ENCODE measurements around the gene CIAO3.
"Not testable (repeated sequence)": the region's sequence is repeated elsewhere in the genome, so short reads cannot be mapped to it uniquely, and the experiment has no call there.

Gene CIAO3

GRCh38 chr16:760545-761343 is 19.9 kb upstream of the CIAO3 start, which contains the start of gene MSLN:
TSS of gene MSLN (plus strand) at chr16:760734. CDS start at chr16:762681, 1,947 bp downstream.
- DNase-seq (ENCODE audit: low read depth in 3 of 3), result no peak

GRCh38 chr16:760065-760464 is 19.3 kb upstream of the CIAO3 start:
- DNase-seq (ENCODE audit: low read depth in 3 of 3), result no peak

GRCh38 chr16:759110-759910 is 18.5 kb upstream of the CIAO3 start:
- DNase-seq (ENCODE audit: low read depth in 3 of 3), result no peak

- no peak for DNase-seq (ENCODE audit: low read depth in 3 of 3)
Observed at GRCh38 chr16:756428-756827, 15.6 kb upstream of the CIAO3 start.

GRCh38 chr16:754656-755055 is 13.9 kb upstream of the CIAO3 start:
- DNase-seq (ENCODE audit: low read depth in 3 of 3), result no peak

- DNase-seq (ENCODE audit: low read depth in 3 of 3), result not testable (repeated sequence)
Observed at GRCh38 chr16:754121-754607, 13.4 kb upstream of the CIAO3 start.

GRCh38 chr16:752007-752312 is 11.2 kb upstream of the CIAO3 start:
- DNase-seq (ENCODE audit: low read depth in 3 of 3), result no peak

- DNase-seq (ENCODE audit: low read depth in 3 of 3), result no peak
Observed at GRCh38 chr16:751152-752006, 10.6 kb upstream of the CIAO3 start.

- no peak for DNase-seq (ENCODE audit: low read depth in 3 of 3)
Observed at GRCh38 chr16:750485-750884, 9.7 kb upstream of the CIAO3 start.

- DNase-seq (ENCODE audit: low read depth in 3 of 3), result no peak
Observed at GRCh38 chr16:749010-749409, 8.2 kb upstream of the CIAO3 start.

- no peak for DNase-seq (ENCODE audit: low read depth in 3 of 3)
Observed at GRCh38 chr16:747978-748746, 7.4 kb upstream of the CIAO3 start.

GRCh38 chr16:746637-747036 is 5.8 kb upstream of the CIAO3 start:
- no peak for DNase-seq (ENCODE audit: low read depth in 3 of 3)

- no peak for DNase-seq (ENCODE audit: low read depth in 3 of 3)
Observed at GRCh38 chr16:745739-746138, 4.9 kb upstream of the CIAO3 start.

- DNase-seq (ENCODE audit: low read depth in 3 of 3), result no peak
Observed at GRCh38 chr16:743794-744500, 3.1 kb upstream of the CIAO3 start.

GRCh38 chr16:742894-743293 is 2.1 kb upstream of the CIAO3 start:
- DNase-seq (ENCODE audit: low read depth in 3 of 3), result not testable (repeated sequence)

GRCh38 chr16:741986-742629 is 1.3 kb upstream of the CIAO3 start:
- no peak for DNase-seq (ENCODE audit: low read depth in 3 of 3)

- DNase-seq (ENCODE audit: low read depth in 3 of 3), result no peak
Observed at GRCh38 chr16:740459-740763, 386 bp downstream of the CIAO3 start.

GRCh38 chr16:739560-740458 is 988 bp downstream of the CIAO3 start:
- no peak for DNase-seq (ENCODE audit: low read depth in 3 of 3)

GRCh38 chr16:736936-737481 is 3.8 kb downstream of the CIAO3 start:
- no peak for DNase-seq (ENCODE audit: low read depth in 3 of 3)
